GM18951 (cell line): Measurements from ENCODE around the gene KCNE3.

Experiments
- POLR2A ChIP-seq: IDR thresholded peaks from 4 replicates; pipeline ENCODE4 v1.6.1; 2011; ENCODE audit warnings: mild to moderate bottlenecking; ENCODE audit not compliant: insufficient read length, insufficient read depth; ENCODE audit errors: extremely low read depth
- in situ Hi-C: fragments of 300-500 bp; cut with MboI; formaldehyde crosslinking; loops from one replicate; pipeline ENCODE4 v1.12.0; 2022; ENCODE audit warnings: low sequenced_read_pairs, mixed read lengths, inconsistent platforms; ENCODE audit not compliant: unreplicated experiment

KCNE3 gene, protein sequence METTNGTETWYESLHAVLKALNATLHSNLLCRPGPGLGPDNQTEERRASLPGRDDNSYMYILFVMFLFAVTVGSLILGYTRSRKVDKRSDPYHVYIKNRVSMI

DNA sequence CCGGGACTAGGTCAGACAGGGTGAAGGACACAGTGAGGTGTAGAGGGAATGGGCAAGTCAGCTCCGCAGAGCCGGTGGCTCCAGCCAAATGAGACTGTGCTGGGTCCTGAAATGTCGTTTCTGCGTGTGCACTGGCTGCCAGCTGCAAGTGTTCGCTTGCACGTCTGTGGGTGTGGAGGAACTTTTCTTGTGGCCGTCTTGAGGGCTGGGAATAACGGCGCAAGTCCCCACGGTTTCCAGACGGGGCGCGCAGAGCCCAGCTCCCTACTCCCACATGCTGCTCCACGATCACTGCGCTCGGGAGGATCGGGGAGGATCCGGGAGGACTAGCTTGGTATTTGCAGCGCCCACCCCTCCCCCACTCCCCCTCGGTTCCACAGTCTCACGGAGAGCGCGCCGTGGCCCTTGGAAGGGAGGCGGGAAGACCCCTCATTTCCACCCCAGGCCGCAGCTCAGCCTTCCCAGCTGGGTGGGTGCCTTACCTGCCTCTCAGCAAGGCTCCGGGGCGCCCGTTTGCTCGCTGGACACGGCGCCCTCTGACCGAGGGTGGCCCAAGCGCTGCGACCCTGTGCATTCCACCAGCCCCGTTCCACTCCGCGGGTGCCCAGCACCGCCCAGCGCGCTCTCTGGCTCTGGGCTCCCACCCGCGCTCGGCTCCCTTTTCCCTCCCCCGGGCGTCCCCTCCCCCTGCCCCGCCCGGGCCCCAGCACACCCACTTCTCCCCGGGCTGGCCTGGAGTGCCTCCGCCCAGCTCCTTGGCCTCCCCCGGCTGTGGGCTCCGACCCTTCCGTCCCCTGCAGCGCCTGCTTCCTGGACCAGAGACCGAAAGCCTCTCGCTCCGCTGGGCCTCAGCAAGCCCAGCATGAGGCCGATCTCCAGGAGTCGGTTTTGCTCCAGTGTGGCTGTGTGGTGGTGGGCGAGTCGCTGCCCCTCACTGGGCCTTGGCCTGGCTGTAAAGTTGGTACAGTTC is at the start of gene KCNE3:
TSS of gene KCNE3 (minus strand) at position 634 of the 970 bp plus-strand sequence. CDS start 9,986 bp downstream, outside the sequence.
- in situ Hi-C loops = no loop called here

DNA sequence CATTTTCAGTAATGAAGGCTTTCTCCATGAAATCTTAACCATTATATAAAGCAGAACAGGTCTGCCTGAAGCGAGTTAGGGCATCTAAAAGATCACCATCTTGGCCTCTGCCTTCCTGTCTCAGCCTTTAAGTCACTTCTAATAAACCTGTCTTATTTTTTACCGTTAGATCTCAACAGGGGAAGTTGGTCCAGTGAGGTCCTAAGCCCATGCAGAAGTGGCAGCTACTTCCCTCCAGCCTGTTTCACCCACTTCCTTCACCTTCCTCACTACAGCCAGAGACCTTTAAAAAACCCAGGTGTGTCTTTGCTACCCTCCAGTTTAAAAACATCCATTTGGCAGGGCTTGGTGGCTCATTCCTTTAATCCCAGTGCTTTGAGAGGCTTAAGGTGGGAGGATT is 40.2 kb upstream of the KCNE3 start:
- in situ Hi-C loops = no loop called here
- TF ChIP-seq POLR2A = no peak

More for the DNA sequence above, at the start of gene KCNE3:
- TF ChIP-seq POLR2A = no peak

DNA sequence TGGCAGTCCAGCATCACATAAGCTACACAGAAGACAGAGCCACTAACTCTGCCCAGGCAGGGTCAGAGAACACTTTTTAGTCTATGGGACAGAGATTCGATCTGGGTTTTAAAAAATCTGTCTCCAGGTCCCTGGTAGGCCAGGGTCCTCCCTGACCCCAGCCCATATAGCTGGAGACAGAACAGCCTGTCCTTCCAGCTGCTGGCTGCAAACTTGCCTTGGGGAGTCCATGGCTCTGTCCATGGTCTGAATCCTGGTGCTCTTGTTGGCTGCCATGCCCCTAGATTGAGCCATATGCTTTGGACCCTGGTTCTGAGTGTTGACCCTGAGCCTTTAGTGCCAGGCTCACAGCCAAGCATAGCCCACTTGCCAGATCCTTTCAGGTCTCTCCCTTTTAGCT is 39.5 kb upstream of the KCNE3 start:
- in situ Hi-C loops = no loop called here
- TF ChIP-seq POLR2A = no peak

DNA sequence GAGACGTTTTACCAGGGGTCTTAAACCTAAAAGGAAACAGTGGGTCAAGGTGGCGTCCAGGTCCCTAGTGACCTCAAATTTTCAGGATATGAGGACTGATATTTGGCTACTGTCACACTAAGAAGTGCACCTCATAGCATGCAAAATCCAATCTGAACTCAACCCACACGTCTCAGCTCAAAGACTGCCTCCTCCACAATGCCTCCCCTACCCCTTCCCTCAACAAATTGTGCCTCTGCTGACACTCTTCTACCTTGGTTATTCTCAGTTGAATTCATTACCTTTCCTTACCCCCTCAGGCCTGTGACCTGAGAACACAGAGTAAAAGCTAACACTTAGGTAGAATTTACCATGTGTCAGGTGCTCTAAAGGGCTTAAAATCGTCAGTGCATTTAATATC is 38.6 kb upstream of the KCNE3 start:
- no peak for TF ChIP-seq POLR2A
- in situ Hi-C loops = no loop called here

DNA sequence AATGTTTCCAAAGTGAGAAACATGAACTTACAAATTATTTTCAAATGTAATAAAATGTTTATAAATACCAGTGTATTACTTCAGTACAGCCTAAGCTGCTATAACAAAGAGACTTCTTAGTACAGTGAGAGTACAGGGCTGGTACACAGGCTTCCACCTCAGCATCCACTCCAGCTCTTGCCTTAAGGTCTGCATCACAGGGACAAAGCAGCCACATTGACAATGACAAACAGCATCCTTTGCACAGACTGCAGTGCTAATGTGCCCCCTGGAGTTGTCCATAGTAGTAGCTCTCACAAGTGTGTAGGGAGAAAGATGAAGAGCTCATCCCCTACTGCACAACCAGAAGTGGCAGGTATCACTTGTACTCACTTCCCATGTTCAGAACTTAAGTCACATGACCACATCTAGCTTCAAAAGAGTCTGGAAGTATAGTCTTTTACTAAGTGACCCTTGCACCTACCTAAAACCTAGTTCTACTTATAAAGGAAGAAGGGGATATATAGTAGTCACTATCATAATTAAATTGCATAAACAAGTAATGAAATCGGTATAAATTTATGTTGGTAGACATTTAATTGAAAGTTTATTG is 36.8 kb upstream of the KCNE3 start:
- in situ Hi-C loops = no loop called here
- no peak for TF ChIP-seq POLR2A

DNA sequence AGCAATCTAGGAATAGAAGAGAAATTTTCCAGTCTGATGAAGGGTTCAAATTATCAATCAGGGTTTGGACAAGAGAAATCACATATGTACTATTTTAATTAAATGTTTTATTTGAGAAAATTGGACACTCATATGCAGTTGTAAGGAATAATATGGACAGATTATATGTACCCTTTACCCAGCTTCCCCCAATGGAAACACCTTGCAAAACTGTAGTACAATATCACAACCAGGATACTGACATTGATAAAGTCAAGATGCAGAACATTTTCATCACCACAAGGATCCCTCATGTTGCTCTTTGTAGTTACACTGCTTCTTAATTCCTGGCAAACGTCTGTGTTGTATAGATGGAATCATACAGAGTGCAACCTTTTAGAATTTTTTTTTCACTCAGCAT is 27.6 kb upstream of the KCNE3 start:
- no peak for TF ChIP-seq POLR2A
- in situ Hi-C loops = no loop called here

DNA sequence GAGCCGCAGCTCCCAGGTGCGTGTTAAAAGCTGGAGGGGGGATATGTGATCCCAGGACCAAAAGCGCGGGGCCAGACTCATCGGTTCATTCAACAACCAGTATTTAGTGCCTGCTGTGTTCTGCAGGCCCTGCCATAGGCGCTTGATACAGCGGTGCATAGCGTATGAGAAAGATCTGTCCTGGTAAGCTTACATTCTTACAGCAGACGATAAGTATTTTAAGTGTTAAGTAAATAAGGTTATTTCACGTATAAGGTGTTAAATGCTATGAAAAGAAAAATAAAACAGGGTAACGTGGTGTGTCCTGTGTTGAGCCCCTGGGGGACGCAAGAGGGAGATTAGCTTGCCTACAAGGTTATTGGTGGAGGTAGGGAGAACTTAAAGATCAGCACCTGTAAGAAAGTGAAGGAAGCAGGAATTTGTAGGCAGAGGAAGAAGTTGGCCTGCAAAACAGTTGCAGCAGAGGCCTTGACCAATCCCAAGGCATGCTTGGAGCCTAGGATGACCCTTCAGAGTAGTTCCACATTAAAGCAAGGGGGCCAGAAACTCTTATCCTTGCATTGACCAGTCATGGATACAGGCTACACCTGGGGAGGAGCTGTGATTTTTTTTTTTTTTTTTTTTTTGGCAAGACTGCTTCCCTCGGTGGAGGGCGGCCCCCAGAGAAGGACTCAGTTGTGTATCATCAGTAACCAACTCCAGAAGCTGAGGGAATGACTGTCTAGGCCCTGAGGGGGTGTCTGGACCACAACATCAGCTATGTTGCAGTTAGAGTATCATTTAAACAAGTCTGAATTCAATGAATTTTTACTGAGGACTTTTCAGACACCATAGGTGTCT is 26.7 kb upstream of the KCNE3 start:
- TF ChIP-seq POLR2A = no peak
- in situ Hi-C loops = no loop called here

DNA sequence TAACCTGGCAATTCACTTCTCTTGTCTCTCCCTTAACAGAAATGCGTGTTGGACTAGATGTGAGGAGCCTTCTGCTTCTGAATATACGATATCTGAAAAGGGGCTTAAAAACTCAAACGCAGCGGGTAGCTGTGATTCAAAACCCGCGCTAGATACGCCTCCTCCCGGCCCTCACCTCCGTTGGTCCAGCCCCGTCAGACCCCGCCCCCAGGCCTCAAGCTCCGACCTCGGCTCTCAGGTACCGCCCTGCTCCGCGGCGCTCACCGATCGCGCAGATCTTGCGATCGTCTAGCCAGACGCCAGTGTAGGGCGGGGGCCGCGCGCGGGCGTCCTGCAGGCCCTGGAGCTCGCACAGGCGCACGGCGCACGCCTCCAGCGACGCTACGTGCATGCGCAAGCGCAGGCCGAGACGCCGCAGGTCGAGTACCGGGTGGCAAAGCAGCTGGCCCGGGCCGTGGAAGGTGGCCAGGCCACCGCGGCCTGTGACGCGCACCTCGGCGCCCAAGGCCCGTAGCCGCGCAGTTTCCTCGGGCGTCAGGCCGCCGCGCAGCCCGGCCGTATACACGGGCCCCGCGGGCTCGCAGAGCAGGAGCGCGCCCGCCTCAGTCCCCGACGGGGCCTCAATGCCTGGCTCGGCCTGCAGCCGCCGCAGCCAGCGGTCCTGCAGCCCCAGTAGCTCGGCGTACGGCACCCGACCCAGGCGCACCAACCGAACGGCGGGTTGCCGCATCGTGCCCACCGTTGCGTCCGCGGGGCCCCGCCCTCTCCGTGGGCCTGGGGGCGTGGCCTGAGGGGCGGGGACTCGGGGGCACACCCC is 25.8 kb upstream of the KCNE3 start, which contains the start of gene LIPT2:
TSS of gene LIPT2 (minus strand) at position 751 of the 817 bp plus-strand sequence. CDS start at position 730, 21 bp downstream.
- peak; percentile 85 for TF ChIP-seq POLR2A
- in situ Hi-C loops = no loop called here

DNA sequence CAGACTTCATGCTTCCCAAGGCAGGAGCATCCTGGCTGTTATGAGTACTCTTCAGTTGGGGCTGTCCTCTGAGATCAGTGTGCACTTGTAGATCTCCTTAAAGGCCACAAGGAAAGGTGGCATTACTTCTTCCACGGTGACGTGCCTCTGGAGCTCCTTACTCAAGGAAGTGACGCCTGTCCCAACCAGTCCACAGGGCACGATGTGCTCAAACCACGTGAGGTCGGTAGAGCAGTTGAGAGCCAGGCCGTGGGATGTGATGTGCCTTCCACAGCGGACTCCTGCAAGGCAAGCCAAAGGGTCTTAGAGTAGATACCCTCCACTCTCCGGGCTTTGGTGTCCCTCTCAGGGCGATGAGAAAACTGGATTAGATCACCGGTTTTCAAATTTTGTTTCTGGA is 24.7 kb upstream of the KCNE3 start:
- in situ Hi-C loops = no loop called here
- TF ChIP-seq POLR2A = no peak

DNA sequence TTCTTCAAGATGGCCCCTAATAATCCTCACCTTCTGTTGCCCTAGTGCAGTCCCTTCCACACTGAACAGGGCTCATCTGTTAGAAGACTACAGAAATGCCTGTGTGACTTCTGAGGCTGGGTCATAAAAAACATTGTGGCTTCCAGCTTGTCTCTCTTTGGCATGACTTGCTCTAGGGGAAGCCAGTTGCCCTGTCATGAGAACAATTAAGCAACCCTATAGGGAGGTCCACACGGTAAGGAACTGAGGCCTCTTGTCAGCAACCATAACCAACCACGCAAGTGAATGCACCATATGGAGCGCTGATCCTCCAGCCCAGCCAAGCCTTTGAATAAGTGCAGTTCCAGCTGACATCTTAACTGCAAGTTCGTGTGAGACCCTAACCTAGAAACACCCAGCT is 23.6 kb upstream of the KCNE3 start:
- TF ChIP-seq POLR2A = no peak
- in situ Hi-C loops = no loop called here

DNA sequence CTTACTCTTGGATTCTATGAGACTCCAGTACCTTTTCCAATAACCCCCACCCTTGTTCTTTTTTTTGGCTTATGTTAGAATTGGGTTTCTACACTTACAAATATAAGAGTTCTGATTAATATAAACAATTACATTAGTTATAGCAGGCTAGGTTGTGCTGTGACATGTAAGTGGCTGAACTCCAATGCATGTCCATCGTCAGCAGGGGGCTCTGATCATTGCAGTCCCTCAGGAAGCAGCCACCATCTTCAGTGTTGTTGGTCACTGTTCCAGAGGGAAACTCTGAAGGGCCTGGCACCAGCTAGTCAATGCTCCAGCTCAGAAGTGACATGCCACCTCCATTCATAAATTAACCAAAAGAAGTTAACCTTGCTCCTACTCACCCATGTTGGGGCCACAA is 20.5 kb upstream of the KCNE3 start:
- TF ChIP-seq POLR2A = no peak
- in situ Hi-C loops = no loop called here

DNA sequence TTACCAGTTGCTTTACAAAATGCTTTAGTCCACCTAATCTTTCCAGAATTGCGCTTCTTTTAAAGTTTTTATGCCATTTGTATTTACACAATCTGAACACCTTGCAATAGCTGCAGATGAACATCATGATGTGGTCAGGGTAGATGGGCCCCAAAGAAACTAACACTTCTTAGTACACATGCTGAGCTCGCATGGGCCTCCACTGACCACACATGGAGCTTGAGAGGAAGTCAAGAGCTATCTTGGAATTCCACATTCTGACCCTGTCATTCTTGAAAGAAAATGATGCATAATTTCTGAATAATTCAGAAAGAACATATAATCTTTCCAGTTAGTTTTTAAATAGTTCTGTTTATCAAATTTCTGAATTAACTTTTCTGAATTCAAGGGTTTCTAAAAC is 18.5 kb upstream of the KCNE3 start:
- in situ Hi-C loops = no loop called here
- TF ChIP-seq POLR2A = no peak
